ENCODE results near the gene CHRM1.
"Not testable (repeated sequence)": the region's sequence is repeated elsewhere in the genome, so short reads cannot be mapped to it uniquely, and the experiment has no call there.

CHRM1 gene

DNA sequence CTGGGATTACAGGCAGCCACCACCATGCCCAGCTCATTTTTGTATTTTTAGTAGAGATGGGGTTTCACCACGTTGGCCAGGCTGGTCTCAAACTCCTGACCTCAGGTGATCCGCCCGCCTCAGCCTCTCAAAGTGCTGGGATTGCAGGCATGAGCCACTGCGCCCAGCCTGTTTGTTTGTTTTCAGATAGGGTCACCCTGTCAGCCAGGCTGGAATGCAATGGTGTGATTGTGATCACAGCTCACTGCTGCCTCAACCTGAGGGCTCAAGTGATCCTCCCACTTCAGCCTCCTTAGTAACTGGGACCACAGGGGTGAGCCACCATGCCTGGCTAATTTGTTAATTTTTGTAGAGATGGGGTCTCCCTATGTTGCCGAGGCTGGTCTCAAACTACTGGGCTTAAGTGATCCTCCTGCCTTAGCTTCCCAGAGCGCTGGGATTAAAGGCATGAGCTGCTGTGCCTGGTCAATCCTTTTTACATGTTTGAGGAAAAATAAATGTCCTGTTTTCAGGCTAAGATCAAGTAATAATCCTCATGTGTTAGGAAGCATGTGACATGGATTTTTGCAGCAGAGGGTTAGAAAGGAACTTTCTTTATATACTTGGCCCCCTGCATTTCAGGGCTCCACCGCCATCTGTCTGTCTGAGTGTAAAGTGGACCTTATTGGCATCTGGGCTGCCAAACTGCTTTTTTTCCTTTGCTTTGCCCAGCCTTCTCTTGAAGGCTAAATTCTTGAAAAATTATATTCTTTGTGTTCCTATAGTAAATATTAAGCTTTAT lies 45.3 kb downstream of the CHRM1 start:
- no peak for DNase-seq (ENCODE audit: low read depth)

DNA sequence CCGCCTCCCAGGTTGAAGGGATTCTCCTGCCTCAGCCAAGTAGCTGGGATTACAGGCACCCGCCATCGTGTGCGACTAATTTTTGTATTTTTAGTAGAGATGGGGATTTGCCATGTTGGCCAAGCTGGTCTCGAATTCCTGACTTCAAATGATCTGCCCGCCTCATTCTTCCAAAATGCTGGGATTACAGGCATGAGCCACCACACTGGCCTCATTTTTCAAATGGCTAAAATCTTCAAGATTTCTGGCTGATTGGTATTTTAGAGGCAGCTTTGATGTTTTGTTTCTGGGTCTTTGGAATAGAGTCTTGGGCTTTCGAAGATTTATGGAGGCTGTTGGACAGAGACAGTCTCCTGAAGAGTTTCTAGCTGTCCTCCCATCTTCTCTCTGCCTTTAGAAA lies 46.3 kb downstream of the CHRM1 start:
- no peak for DNase-seq (ENCODE audit: low read depth)

DNA sequence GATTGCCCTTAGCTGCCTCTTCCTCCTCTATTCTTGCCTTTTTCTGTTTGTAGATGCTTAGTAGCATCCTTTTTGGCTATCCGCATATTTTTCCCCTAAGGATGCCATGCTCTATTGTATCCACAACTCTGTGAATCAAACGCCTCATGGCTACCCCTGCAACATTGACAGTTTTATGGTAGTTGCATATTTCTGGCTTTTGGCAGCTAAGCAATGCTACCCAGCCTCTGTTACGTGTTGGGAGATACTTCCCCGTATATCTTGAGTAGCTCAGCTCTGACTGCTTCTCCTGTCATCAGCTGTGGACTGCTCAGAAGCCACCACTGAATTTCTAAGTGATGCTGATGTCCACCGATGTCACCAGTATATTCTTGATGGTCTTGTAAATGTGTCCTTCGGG lies 55.5 kb downstream of the CHRM1 start:
- DNase-seq (ENCODE audit: low read depth) = no peak

DNA sequence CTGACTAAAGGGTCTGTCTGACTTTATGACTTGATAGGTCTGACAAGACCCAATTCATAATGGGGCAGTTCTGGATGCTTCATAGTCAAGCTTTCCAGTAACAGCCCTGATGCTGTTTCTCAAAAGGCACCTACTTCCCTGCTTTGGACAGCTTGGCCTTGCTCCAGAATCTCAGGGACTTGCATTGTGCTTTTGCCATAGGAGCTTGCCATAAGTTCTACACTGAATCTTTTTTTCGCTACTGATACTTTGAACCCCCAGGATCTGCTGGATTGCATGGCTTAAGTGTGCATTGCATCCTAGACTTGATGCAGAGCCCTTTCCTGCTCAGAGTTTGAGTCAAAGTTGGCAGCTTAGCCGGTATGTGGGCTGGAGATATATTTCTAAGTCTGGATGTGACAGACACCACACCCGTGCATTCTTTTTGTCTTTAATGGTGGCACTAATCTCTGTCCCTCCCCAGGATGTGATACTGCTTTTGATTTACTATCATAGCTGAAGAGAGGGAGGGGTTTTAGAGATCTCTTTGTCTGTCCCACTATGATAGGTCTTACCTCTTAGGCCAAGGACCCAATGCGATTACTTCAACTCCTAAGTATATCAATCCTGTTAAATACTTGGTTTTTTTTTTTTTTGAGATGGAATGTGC lies 57.4 kb downstream of the CHRM1 start:
- no peak for DNase-seq (ENCODE audit: low read depth)

DNA sequence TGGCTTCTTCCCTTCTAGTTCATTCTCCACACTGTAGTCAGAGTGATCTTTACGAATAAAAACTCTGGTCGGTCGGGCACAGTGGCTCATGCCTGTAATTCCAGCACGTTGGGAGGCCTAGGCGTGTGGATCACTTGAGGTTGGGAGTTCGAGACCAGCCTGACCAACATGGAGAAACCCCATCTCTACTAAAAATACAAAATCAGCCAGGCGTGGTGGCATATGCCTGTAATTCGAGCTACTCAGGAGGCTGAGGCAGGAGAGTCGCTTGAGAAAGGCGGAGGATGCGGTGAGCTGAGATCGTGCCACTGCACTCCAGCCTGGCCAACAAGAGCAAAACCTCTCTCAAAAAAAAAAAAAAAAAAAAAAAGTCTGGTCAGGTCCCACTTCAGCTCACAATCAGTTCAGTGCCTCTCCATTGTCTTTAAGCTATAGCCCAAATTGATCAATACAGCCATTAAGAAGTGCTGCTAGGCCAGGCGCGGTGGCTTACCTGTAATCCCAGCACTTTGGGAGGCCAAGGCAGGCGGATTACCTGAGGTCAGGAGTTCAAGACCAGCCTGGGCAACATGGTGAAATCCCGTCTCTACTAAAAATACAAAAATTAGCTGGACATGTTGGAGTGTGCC lies 59.5 kb downstream of the CHRM1 start:
- DNase-seq (ENCODE audit: low read depth) = not testable (repeated sequence)

DNA sequence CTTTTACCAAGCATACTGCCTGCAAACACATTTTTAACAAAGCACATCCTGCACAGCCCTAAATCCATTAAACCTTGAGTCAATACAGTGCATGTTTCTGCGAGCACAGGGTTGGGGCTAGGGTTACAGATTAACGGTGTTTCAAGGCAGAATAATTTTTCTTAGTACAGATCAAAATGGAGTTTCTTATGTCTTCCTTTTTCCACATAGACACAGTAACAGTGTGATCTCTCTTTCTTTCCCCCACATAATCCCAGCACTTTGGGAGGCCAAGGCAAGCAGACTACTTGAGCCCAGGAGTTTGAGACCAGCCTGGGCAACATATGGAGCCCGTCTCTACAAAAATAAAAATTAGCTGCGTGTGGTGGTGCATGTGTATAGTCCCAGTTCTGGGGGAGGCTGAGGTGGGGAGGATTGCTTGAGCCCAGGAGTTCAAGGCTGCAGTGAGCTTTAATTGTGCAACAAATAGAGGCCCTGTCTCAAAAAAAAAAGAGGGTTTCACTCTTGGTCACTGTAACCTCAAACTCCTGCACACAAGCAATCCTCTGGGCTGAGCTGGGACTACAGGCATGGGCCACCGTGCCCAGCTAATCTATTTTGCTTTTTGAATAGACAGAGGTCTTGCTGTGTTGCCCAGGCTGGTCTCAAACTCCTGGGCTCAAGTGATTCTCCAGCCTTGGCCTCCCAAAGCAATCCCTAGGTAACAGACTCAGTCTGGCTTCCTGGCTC lies 60.2 kb downstream of the CHRM1 start:
- no peak for DNase-seq (ENCODE audit: low read depth)

DNA sequence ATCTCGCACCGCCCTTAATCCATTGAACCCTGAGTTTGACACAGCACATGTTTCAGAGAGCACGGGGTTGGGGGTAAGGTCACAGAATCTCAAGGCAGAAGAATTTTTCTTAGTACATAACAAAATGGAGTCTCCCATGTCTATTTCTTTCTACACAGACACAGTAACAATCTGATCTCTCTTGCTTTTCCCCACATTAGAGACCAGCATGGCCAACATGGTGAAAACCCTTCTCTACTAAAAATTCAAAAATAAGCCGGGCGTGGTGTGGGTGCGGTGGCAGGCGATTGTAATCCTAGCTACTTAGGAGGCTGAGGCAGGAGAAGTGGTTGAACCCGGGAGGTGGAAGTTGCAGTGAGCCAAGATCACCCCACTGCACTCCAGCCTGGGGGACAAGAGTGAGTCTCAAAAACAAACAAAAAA lies 61.9 kb downstream of the CHRM1 start:
- not testable (repeated sequence) for DNase-seq (ENCODE audit: low read depth)
